CD4-positive, alpha-beta T cell (primary cell): ENCODE data around the gene GPC5. TPM values are rescaled to one million over a fixed set of nuclear protein-coding genes. Genes with fewer than 3 reads are reported as not detected.

ENCODE experiments used
- ATAC-seq: fragments of 200-7000 bp; cut with Tn5 transposase; one replicate; pipeline ENCODE4 v1.10.0; 2022; ENCODE audit warnings: mild to moderate bottlenecking; ENCODE audit not compliant: poor library complexity
- CTCF ChIA-PET: fragments of 350-600 bp; sonication (Branson Sonifier 250); formaldehyde crosslinking; loops from one replicate; lab custom pipeline; 2021; ENCODE audit warnings: antibody characterized with exemption, inconsistent platforms; lab: Charles Lee
- POLR2A ChIA-PET: fragments of 350-600 bp; sonication (Branson Sonifier 250); formaldehyde crosslinking; loops from one replicate; lab custom pipeline; 2021; ENCODE audit warnings: antibody characterized with exemption, inconsistent platforms; lab: Charles Lee
- DNase-seq, 14 experiments: peaks; one replicate each; pipeline ENCODE4 v3.0.0-alpha.2; 2013 to 2020; ENCODE audit warnings: mixed read lengths in 2 of 14
- H3K27ac ChIP-seq, 2 donors: one replicate each; pipeline versions ENCODE4 v1.5.1 to v1.7.0; 2013; ENCODE audit warnings: low read length in 2 of 2, low read depth in 1 of 2, mild to moderate bottlenecking in 1 of 2
- H3K27me3 ChIP-seq, 2 experiments: 1 replicate in 1 of 2; 2 replicates in 1 of 2; pipeline versions ENCODE4 v1.6.1 to v1.7.0; 2013; ENCODE audit warnings: low read length in 2 of 2, control low read depth in 1 of 2, mild to moderate bottlenecking in 1 of 2, moderate library complexity in 1 of 2; ENCODE audit not compliant: insufficient read depth in 2 of 2, control insufficient read depth in 1 of 2
- H3K36me3 ChIP-seq: one replicate; pipeline ENCODE4 v1.6.1; 2013; ENCODE audit warnings: low read length, control low read depth; ENCODE audit not compliant: insufficient read depth
- H3K4me1 ChIP-seq: one replicate; pipeline ENCODE4 v1.6.1; 2013; ENCODE audit warnings: low read length, control low read depth; ENCODE audit not compliant: insufficient read depth
- H3K4me3 ChIP-seq: one replicate; pipeline ENCODE4 v1.5.1; 2013; ENCODE audit warnings: mild to moderate bottlenecking, low read length, moderate library complexity
- H3K9me3 ChIP-seq, 2 experiments: 1 replicate in 1 of 2; 2 replicates in 1 of 2; pipeline versions ENCODE4 v1.6.1 to v1.7.0; 2013; ENCODE audit warnings: low read length in 2 of 2, mild to moderate bottlenecking in 2 of 2, control low read depth in 1 of 2, moderate library complexity in 1 of 2; ENCODE audit not compliant: control insufficient read depth in 1 of 2, insufficient read depth in 1 of 2
- H3K27ac Mint-ChIP-seq: one replicate; pipeline ENCODE4 v1.8.0; 2020; ENCODE audit warnings: mixed read lengths
- H3K27me3 Mint-ChIP-seq: one replicate; pipeline ENCODE4 v1.8.0; 2021; ENCODE audit warnings: mixed read lengths
- H3K36me3 Mint-ChIP-seq: one replicate; pipeline ENCODE4 v1.8.0; 2021; ENCODE audit warnings: low read depth, mixed read lengths
- H3K4me1 Mint-ChIP-seq: one replicate; pipeline ENCODE4 v1.8.0; 2021; ENCODE audit warnings: low read depth, mixed read lengths
- H3K4me3 Mint-ChIP-seq: one replicate; pipeline ENCODE4 v1.8.0; 2020; ENCODE audit warnings: mild to moderate bottlenecking, mixed read lengths
- H3K9me3 Mint-ChIP-seq: one replicate; pipeline ENCODE4 v1.8.0; 2020; ENCODE audit warnings: mixed read lengths
- CTCF ChIP-seq: fragments of 200-600 bp; IDR thresholded peaks from one replicate; pipeline ENCODE4 v1.8.0; 2022; ENCODE audit warnings: antibody characterized with exemption, mild to moderate bottlenecking
- intact Hi-C, 2 experiments: fragments of 100-400 bp; cut with DNase I in 1 of 2; cut with micrococcal nuclease in 1 of 2; formaldehyde crosslinking; loops; one replicate each; pipeline versions ENCODE4 v1.15.1 to v1.9.0; 2023 to 2025; cut with DNase I, micrococcal nuclease
- total RNA-seq, 174 experiments: library from RNA in 2 of 174; stranded (reverse) in 2 of 174; gene quantifications; one replicate each; pipeline ENCODE4 v1.2.3 and lab custom pipeline; 2021 to 2026

GPC5 gene
- total RNA-seq, 2 experiments from 2014 or later = not detected

- DNase-seq (no peak), ATAC-seq (no peak)
- intact Hi-C loops = no loop called here
- H3K27ac ChIP-seq = no peak overlapping the region
- ChIA-PET CTCF (no interaction called here), POLR2A (no interaction called here)
- Mint-ChIP-seq H3K36me3 (no peaks in the 10 kb centered on the region), H3K9me3 (peaks cover 8% of the 10 kb centered on the region), H3K4me3 (no peak overlapping the region), H3K27ac (no peak overlapping the region), H3K27me3 (no peaks in the 10 kb centered on the region), H3K4me1 (no peaks in the 10 kb centered on the region)
- no peaks in the 10 kb centered on the region for H3K27me3 ChIP-seq
- H3K36me3 ChIP-seq = no peaks in the 10 kb centered on the region
- no peak overlapping the region for H3K4me3 ChIP-seq
- no peak for TF ChIP-seq CTCF
- H3K9me3 ChIP-seq = peaks cover 0 to 7% of the 10 kb centered on the region in 2 experiments
- no peaks in the 10 kb centered on the region for H3K4me1 ChIP-seq
These were observed 1014.1 kb downstream of the GPC5 start for GRCh38 chr13:92412481-92412880.

GRCh38 chr13:92412996-92413395 is 1014.6 kb downstream of the GPC5 start:
- DNase-seq = no peak
- no peaks in the 10 kb centered on the region for H3K36me3 ChIP-seq
- no peak for TF ChIP-seq CTCF
- Mint-ChIP-seq H3K9me3 (peaks cover 8% of the 10 kb centered on the region), H3K4me1 (no peaks in the 10 kb centered on the region), H3K27ac (no peak overlapping the region), H3K4me3 (no peak overlapping the region), H3K36me3 (no peaks in the 10 kb centered on the region), H3K27me3 (no peaks in the 10 kb centered on the region)
- no peak overlapping the region for H3K4me3 ChIP-seq
- peaks cover 0 to 4% of the 10 kb centered on the region in 2 experiments for H3K9me3 ChIP-seq
- H3K27me3 ChIP-seq = no peaks in the 10 kb centered on the region
- H3K27ac ChIP-seq = no peak overlapping the region
- ATAC-seq = no peak
- no peaks in the 10 kb centered on the region for H3K4me1 ChIP-seq
- intact Hi-C loops = no loop called here
- POLR2A ChIA-PET = no interaction called here
- CTCF ChIA-PET = no interaction called here

- no peaks in the 10 kb centered on the region for H3K27me3 Mint-ChIP-seq
- no peaks in the 10 kb centered on the region for H3K36me3 ChIP-seq
- ChIA-PET POLR2A (no interaction called here), CTCF (no interaction called here)
- ATAC-seq (no peak), DNase-seq (no peak)
- no peak overlapping the region for H3K4me3 Mint-ChIP-seq
- H3K27ac Mint-ChIP-seq = no peak overlapping the region
- H3K36me3 Mint-ChIP-seq = no peaks in the 10 kb centered on the region
- H3K27me3 ChIP-seq = no peaks in the 10 kb centered on the region
- no peak overlapping the region for H3K4me3 ChIP-seq
- peaks cover 0 to 3% of the 10 kb centered on the region in 2 experiments for H3K9me3 ChIP-seq
- TF ChIP-seq CTCF = no peak
- H3K27ac ChIP-seq = no peak overlapping the region
- H3K4me1 Mint-ChIP-seq = no peaks in the 10 kb centered on the region
- H3K9me3 Mint-ChIP-seq = peaks cover 8% of the 10 kb centered on the region
- H3K4me1 ChIP-seq = no peaks in the 10 kb centered on the region
- intact Hi-C loops = no loop called here
These were observed 1015.0 kb downstream of the GPC5 start for GRCh38 chr13:92413452-92413851.
